Measurements from ENCODE around the gene HHAT.

Gene HHAT

DNA sequence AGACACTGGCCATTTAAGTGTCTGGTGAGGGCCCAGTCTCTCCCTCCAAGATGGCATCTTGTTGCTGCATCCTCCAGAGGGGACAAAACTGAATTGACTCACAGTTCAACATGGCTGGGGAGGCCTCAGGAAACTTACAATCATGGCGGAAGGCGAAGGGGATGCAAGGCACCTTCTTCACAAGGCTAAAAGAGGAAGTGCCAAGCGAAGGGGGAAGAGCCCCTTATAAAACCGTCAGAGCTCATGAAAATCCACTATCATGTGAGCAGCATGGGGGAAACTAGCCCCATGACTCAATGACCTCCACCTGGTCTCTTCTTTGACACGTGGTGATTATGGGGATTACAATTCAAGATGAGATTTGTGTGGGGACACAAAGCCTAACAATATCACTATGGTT lies 280.1 kb downstream of the HHAT start:
- H3K27me3 ChIP-seq (ENCODE audit: control insufficient read depth, insufficient read depth, low read length), result no peaks in the 10 kb centered on the region
- H3K9ac ChIP-seq (ENCODE audit: low read length), result no peak overlapping the region
- no peaks in the 10 kb centered on the region for H3K9me3 ChIP-seq (ENCODE audit: control insufficient read depth, low read length)
- H3K36me3 ChIP-seq (ENCODE audit: control insufficient read depth, insufficient read depth, low read length), result no peaks in the 10 kb centered on the region
- no peaks in the 10 kb centered on the region for H3K4me1 ChIP-seq (ENCODE audit: control insufficient read depth, insufficient read depth, low read length)
- no peak overlapping the region for H3K4me3 ChIP-seq (ENCODE audit: low read length)

DNA sequence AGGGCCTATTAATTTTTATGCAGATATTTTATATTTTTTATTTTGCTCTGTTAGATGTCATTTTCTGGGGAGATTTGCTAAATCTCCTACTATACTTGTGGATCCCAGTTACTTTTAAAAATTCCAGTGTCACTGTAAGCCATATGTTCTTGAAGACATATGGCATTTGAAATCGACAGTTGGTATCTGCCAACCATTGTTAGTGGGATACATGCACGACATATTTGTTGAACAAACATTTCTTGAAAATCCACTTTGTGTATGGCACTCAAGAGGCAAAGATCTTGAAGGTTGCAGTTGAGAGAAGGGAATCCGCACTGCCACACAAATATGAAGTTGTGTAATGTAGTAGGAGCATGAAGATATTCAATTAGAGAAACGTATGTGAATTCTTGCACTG lies 287.7 kb downstream of the HHAT start:
- no peaks in the 10 kb centered on the region for H3K4me1 ChIP-seq (ENCODE audit: control insufficient read depth, insufficient read depth, low read length)
- H3K36me3 ChIP-seq (ENCODE audit: control insufficient read depth, insufficient read depth, low read length), result no peaks in the 10 kb centered on the region
- no peaks in the 10 kb centered on the region for H3K9me3 ChIP-seq (ENCODE audit: control insufficient read depth, low read length)
- H3K4me3 ChIP-seq (ENCODE audit: low read length), result no peak overlapping the region
- H3K27me3 ChIP-seq (ENCODE audit: control insufficient read depth, insufficient read depth, low read length), result no peaks in the 10 kb centered on the region
- H3K9ac ChIP-seq (ENCODE audit: low read length), result no peak overlapping the region

- no peaks in the 10 kb centered on the region for H3K36me3 ChIP-seq (ENCODE audit: control insufficient read depth, insufficient read depth, low read length)
- no peak overlapping the region for H3K9ac ChIP-seq (ENCODE audit: low read length)
- no peak overlapping the region for H3K4me3 ChIP-seq (ENCODE audit: low read length)
- H3K9me3 ChIP-seq (ENCODE audit: control insufficient read depth, low read length), result no peaks in the 10 kb centered on the region
- H3K27me3 ChIP-seq (ENCODE audit: control insufficient read depth, insufficient read depth, low read length), result no peaks in the 10 kb centered on the region
- no peaks in the 10 kb centered on the region for H3K4me1 ChIP-seq (ENCODE audit: control insufficient read depth, insufficient read depth, low read length)
Observed at GRCh38 chr1:210617293-210617692, 288.6 kb downstream of the HHAT start.

GRCh38 chr1:210618369-210618768 lies 289.7 kb downstream of the HHAT start:
- H3K4me1 ChIP-seq (ENCODE audit: control insufficient read depth, insufficient read depth, low read length), result no peaks in the 10 kb centered on the region
- H3K4me3 ChIP-seq (ENCODE audit: low read length), result no peak overlapping the region
- H3K36me3 ChIP-seq (ENCODE audit: control insufficient read depth, insufficient read depth, low read length), result no peaks in the 10 kb centered on the region
- no peaks in the 10 kb centered on the region for H3K9me3 ChIP-seq (ENCODE audit: control insufficient read depth, low read length)
- no peak overlapping the region for H3K9ac ChIP-seq (ENCODE audit: low read length)
- no peaks in the 10 kb centered on the region for H3K27me3 ChIP-seq (ENCODE audit: control insufficient read depth, insufficient read depth, low read length)

- Histone ChIP-seq H3K4me1 (ENCODE audit: control insufficient read depth, insufficient read depth, low read length) (no peaks in the 10 kb centered on the region), H3K4me3 (ENCODE audit: low read length) (no peak overlapping the region), H3K27me3 (ENCODE audit: control insufficient read depth, insufficient read depth, low read length) (no peaks in the 10 kb centered on the region), H3K9me3 (ENCODE audit: control insufficient read depth, low read length) (no peaks in the 10 kb centered on the region), H3K36me3 (ENCODE audit: control insufficient read depth, insufficient read depth, low read length) (no peaks in the 10 kb centered on the region), H3K9ac (ENCODE audit: low read length) (no peak overlapping the region)
Observed at GRCh38 chr1:210620867-210621488, 292.3 kb downstream of the HHAT start.

- Histone ChIP-seq H3K27me3 (ENCODE audit: control insufficient read depth, insufficient read depth, low read length) (no peaks in the 10 kb centered on the region), H3K4me3 (ENCODE audit: low read length) (no peak overlapping the region), H3K4me1 (ENCODE audit: control insufficient read depth, insufficient read depth, low read length) (no peaks in the 10 kb centered on the region), H3K9me3 (ENCODE audit: control insufficient read depth, low read length) (no peaks in the 10 kb centered on the region), H3K36me3 (ENCODE audit: control insufficient read depth, insufficient read depth, low read length) (no peaks in the 10 kb centered on the region), H3K9ac (ENCODE audit: low read length) (no peak overlapping the region)
Observed at GRCh38 chr1:210621712-210622111, 293.0 kb downstream of the HHAT start.

DNA sequence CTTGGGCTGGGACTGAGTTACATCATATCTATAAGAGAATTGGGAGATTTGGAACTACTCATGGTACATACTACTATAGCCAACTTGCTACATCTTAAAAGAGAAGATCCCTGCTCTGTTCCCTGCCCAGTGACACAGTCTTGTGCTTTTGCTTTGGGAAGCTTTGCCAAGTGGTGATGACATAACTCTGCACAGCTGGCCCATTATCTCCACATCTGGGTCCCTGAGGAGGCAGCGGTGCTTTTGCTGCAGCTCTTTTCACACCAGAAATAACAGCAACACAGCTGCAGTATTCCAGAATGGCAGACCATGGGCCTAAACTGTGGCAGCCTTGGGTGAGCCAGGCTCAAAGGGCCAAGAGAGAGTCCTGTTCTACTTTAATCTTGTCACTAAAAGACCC lies 296.0 kb downstream of the HHAT start:
- H3K4me3 ChIP-seq (ENCODE audit: low read length), result no peak overlapping the region
- H3K9ac ChIP-seq (ENCODE audit: low read length), result no peak overlapping the region
- H3K4me1 ChIP-seq (ENCODE audit: control insufficient read depth, insufficient read depth, low read length), result no peaks in the 10 kb centered on the region
- H3K9me3 ChIP-seq (ENCODE audit: control insufficient read depth, low read length), result no peaks in the 10 kb centered on the region
- H3K36me3 ChIP-seq (ENCODE audit: control insufficient read depth, insufficient read depth, low read length), result no peaks in the 10 kb centered on the region
- no peaks in the 10 kb centered on the region for H3K27me3 ChIP-seq (ENCODE audit: control insufficient read depth, insufficient read depth, low read length)

DNA sequence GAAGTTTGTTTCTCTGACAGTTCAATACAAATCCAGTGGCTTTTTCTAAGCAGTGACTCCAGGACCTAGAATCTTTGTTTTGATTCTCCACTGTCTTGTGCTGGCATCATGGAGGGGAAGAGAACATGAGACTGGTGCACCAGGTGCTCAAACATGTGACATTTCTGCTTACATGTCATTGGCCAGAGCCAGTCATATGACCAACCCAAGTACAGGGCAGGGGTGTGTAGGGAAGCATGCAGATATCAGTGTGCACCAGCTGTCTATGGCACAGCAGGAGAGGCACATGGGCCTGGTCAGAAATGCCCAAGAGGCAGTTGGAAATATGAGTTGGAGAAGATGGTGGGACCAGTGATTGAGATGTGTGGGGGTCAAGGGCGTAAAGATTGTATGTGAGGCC lies 297.0 kb downstream of the HHAT start:
- Histone ChIP-seq H3K27me3 (ENCODE audit: control insufficient read depth, insufficient read depth, low read length) (no peaks in the 10 kb centered on the region), H3K9ac (ENCODE audit: low read length) (no peak overlapping the region), H3K36me3 (ENCODE audit: control insufficient read depth, insufficient read depth, low read length) (no peaks in the 10 kb centered on the region), H3K4me1 (ENCODE audit: control insufficient read depth, insufficient read depth, low read length) (no peaks in the 10 kb centered on the region), H3K4me3 (ENCODE audit: low read length) (no peak overlapping the region), H3K9me3 (ENCODE audit: control insufficient read depth, low read length) (no peaks in the 10 kb centered on the region)

GRCh38 chr1:210626341-210626740 lies 297.6 kb downstream of the HHAT start:
- Histone ChIP-seq H3K36me3 (ENCODE audit: control insufficient read depth, insufficient read depth, low read length) (no peaks in the 10 kb centered on the region), H3K27me3 (ENCODE audit: control insufficient read depth, insufficient read depth, low read length) (no peaks in the 10 kb centered on the region), H3K9me3 (ENCODE audit: control insufficient read depth, low read length) (no peaks in the 10 kb centered on the region)

GRCh38 chr1:210627755-210628154 lies 299.1 kb downstream of the HHAT start:
- no peaks in the 10 kb centered on the region for H3K4me1 ChIP-seq (ENCODE audit: control insufficient read depth, insufficient read depth, low read length)
- H3K36me3 ChIP-seq (ENCODE audit: control insufficient read depth, insufficient read depth, low read length), result no peaks in the 10 kb centered on the region
- no peaks in the 10 kb centered on the region for H3K9me3 ChIP-seq (ENCODE audit: control insufficient read depth, low read length)
- H3K4me3 ChIP-seq (ENCODE audit: low read length), result no peak overlapping the region
- no peak overlapping the region for H3K9ac ChIP-seq (ENCODE audit: low read length)
- no peaks in the 10 kb centered on the region for H3K27me3 ChIP-seq (ENCODE audit: control insufficient read depth, insufficient read depth, low read length)

More at GRCh38 chr1:210626341-210626740, 297.6 kb downstream of the HHAT start:
- H3K4me1 ChIP-seq (ENCODE audit: control insufficient read depth, insufficient read depth, low read length), result no peaks in the 10 kb centered on the region
- H3K9ac ChIP-seq (ENCODE audit: low read length), result no peak overlapping the region
- no peak overlapping the region for H3K4me3 ChIP-seq (ENCODE audit: low read length)

DNA sequence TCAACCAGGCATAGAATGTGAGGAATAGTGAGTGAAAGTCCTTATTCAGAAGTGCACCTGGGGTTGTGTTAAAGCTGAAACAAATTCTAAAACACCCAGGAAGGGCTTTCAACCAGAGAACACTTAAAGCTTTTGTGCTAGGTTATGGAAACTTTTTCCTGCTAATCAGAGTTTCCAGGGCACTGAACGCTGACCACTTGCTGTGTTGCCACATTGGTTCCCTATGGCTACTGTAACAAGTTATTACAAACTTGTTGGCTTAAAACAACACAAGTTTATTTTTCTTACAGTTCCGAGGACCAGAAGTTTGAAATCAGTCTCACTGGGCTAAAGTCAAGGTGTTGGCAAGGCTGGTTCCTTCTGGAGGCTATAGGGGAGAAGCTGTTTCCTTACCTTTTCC lies 300.6 kb downstream of the HHAT start:
- Histone ChIP-seq H3K4me1 (ENCODE audit: control insufficient read depth, insufficient read depth, low read length) (no peaks in the 10 kb centered on the region), H3K9me3 (ENCODE audit: control insufficient read depth, low read length) (no peaks in the 10 kb centered on the region), H3K9ac (ENCODE audit: low read length) (no peak overlapping the region), H3K27me3 (ENCODE audit: control insufficient read depth, insufficient read depth, low read length) (no peaks in the 10 kb centered on the region), H3K4me3 (ENCODE audit: low read length) (no peak overlapping the region), H3K36me3 (ENCODE audit: control insufficient read depth, insufficient read depth, low read length) (no peaks in the 10 kb centered on the region)

DNA sequence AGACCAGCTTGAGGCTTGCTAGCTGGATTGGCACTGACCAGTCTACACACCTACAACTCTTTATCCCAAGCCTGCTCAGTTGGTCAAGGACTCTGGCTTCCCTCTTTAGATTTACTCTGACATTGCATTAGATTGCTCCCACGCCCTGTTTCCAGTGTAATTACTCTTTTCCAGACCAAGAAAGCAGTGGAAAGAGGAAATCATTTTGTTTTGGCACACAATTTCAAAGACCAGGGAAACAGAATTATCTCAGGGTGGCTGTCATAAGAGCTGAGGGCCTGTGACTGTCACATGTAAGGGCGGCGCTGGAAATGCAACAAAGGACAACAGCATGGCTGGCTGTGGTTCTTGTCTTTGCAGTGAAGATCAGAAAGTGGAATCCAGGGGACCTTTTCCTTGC lies 302.7 kb downstream of the HHAT start:
- Histone ChIP-seq H3K27me3 (ENCODE audit: control insufficient read depth, insufficient read depth, low read length) (no peaks in the 10 kb centered on the region), H3K36me3 (ENCODE audit: control insufficient read depth, insufficient read depth, low read length) (no peaks in the 10 kb centered on the region), H3K9me3 (ENCODE audit: control insufficient read depth, low read length) (no peaks in the 10 kb centered on the region), H3K4me1 (ENCODE audit: control insufficient read depth, insufficient read depth, low read length) (no peaks in the 10 kb centered on the region), H3K4me3 (ENCODE audit: low read length) (no peak overlapping the region), H3K9ac (ENCODE audit: low read length) (no peak overlapping the region)

DNA sequence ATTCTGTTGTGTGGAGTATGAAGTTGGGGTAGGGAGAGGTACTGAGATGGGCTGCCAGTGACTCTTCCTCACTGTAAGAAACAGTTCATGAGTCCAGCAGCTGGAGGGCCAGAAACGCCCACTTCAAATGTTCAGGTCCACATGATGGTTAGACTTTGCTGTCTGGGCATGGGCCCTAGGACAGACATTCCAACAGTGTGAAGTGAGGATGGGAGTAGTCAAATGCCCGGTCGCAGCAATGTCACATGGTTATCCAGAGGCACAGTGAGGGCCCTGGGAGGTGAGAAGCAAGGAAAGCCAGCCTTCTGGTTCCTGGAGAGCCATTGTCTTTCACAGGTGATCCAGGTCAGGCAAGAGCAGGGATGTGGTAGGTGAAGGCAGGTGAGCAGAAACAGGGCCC lies 304.4 kb downstream of the HHAT start:
- Histone ChIP-seq H3K27me3 (ENCODE audit: control insufficient read depth, insufficient read depth, low read length) (no peaks in the 10 kb centered on the region), H3K9ac (ENCODE audit: low read length) (no peak overlapping the region), H3K9me3 (ENCODE audit: control insufficient read depth, low read length) (no peaks in the 10 kb centered on the region), H3K36me3 (ENCODE audit: control insufficient read depth, insufficient read depth, low read length) (no peaks in the 10 kb centered on the region), H3K4me3 (ENCODE audit: low read length) (no peak overlapping the region), H3K4me1 (ENCODE audit: control insufficient read depth, insufficient read depth, low read length) (no peaks in the 10 kb centered on the region)

Data from mucosa of stomach (tissue), 1 donor.